DMS53 treated with DMSO at 0.1 percent for 48 hours (cell line): ENCODE data around the gene CHST12.
"Not testable (repeated sequence)": the region's sequence is repeated elsewhere in the genome, so short reads cannot be mapped to it uniquely, and the experiment has no call there.

Experiments used
- DNase-seq: peaks from one replicate; lab custom pipeline; 2025; ENCODE audit not compliant: unreplicated experiment; lab: John Stamatoyannopoulos, UW

Gene CHST12

GRCh38 chr7:2377492-2377891, 25.9 kb upstream of the CHST12 start:
- DNase-seq, result not testable (repeated sequence)

- DNase-seq, result not testable (repeated sequence)
Measured at GRCh38 chr7:2378125-2378524, 25.3 kb upstream of the CHST12 start.

- no peak for DNase-seq
Measured at GRCh38 chr7:2379161-2379560, 24.2 kb upstream of the CHST12 start.

GRCh38 chr7:2379821-2380450, 23.5 kb upstream of the CHST12 start:
- no peak for DNase-seq

GRCh38 chr7:2380461-2380860, 22.9 kb upstream of the CHST12 start:
- DNase-seq, result no peak

GRCh38 chr7:2381227-2381626, 22.2 kb upstream of the CHST12 start:
- no peak for DNase-seq

GRCh38 chr7:2381881-2382509, 21.4 kb upstream of the CHST12 start:
- no peak for DNase-seq

GRCh38 chr7:2383543-2384274, 19.7 kb upstream of the CHST12 start:
- no peak for DNase-seq

- DNase-seq, result no peak
Measured at GRCh38 chr7:2384354-2385243, 18.8 kb upstream of the CHST12 start.

- not testable (repeated sequence) for DNase-seq
Measured at GRCh38 chr7:2386122-2386521, 17.3 kb upstream of the CHST12 start.

GRCh38 chr7:2386964-2387669, 16.3 kb upstream of the CHST12 start:
- no peak for DNase-seq

- DNase-seq, result no peak
Measured at GRCh38 chr7:2387897-2388636, 15.3 kb upstream of the CHST12 start.

- no peak for DNase-seq
Measured at GRCh38 chr7:2388637-2388954, 14.8 kb upstream of the CHST12 start.

GRCh38 chr7:2390020-2390816, 13.2 kb upstream of the CHST12 start:
- DNase-seq, result not testable (repeated sequence)

GRCh38 chr7:2393706-2394105, 9.7 kb upstream of the CHST12 start:
- no peak for DNase-seq

GRCh38 chr7:2394566-2395082, 8.8 kb upstream of the CHST12 start:
- DNase-seq, result no peak

- no peak for DNase-seq
Measured at GRCh38 chr7:2398506-2398905, 4.9 kb upstream of the CHST12 start.

GRCh38 chr7:2399848-2400587, 3.4 kb upstream of the CHST12 start:
- peak; percentile 54 for DNase-seq

- no peak for DNase-seq
Measured at GRCh38 chr7:2402687-2403013, 761 bp upstream of the CHST12 start.
